Lung (tissue), 12 donors: Measurements from ENCODE around the gene DHODH. TPM values are rescaled to one million over a fixed set of nuclear protein-coding genes. Genes with fewer than 3 reads are reported as not detected.
A peak's percentile ranks its signal among the peaks of the same experiment; 100 is the strongest.

ENCODE experiments used
- ATAC-seq: fragments of 200-7000 bp; cut with Tn5 transposase; one replicate; pipeline ENCODE4 v1.9.1; 2020; ENCODE audit warnings: moderate number of reproducible peaks; ENCODE audit not compliant: insufficient read depth, low FRiP score
- DNase-seq, 3 donors: peaks; one replicate each; pipeline ENCODE4 v3.0.0-alpha.2; 2013 to 2017
- H3K27ac ChIP-seq, 2 donors: one replicate each; pipeline ENCODE4 v1.5.1; 2013; ENCODE audit warnings: mild to moderate bottlenecking in 2 of 2, moderate library complexity in 2 of 2, control low read depth in 1 of 2, inconsistent platforms in 1 of 2, low read depth in 1 of 2, low read length in 1 of 2
- H3K27me3 ChIP-seq, 3 donors: one replicate each; pipeline ENCODE4 v1.5.1; 2013; ENCODE audit warnings: low read length in 2 of 3; ENCODE audit not compliant: control insufficient read depth in 3 of 3, insufficient read depth in 3 of 3
- H3K36me3 ChIP-seq, 4 donors: one replicate each; pipeline ENCODE4 v1.5.1; 2013; ENCODE audit warnings: low read length in 4 of 4, mild to moderate bottlenecking in 1 of 4, moderate library complexity in 1 of 4; ENCODE audit not compliant: control insufficient read depth in 4 of 4, insufficient read depth in 4 of 4
- H3K4me1 ChIP-seq, 5 donors: one replicate each; pipeline ENCODE4 v1.5.1; 2013; ENCODE audit warnings: low read length in 5 of 5, mild to moderate bottlenecking in 2 of 5, moderate library complexity in 1 of 5; ENCODE audit not compliant: control insufficient read depth in 5 of 5, insufficient read depth in 5 of 5
- H3K4me3 ChIP-seq: one replicate; pipeline ENCODE4 v1.5.1; 2013; ENCODE audit warnings: mild to moderate bottlenecking, control low read depth, moderate library complexity
- H3K9ac ChIP-seq, 2 donors: one replicate each; pipeline ENCODE4 v1.5.1; 2013; ENCODE audit warnings: low read length in 2 of 2, control low read depth in 1 of 2; ENCODE audit not compliant: insufficient read depth in 1 of 2
- H3K9me3 ChIP-seq, 4 donors: one replicate each; pipeline ENCODE4 v1.5.1; 2013; ENCODE audit warnings: low read length in 3 of 4, mild to moderate bottlenecking in 1 of 4, moderate library complexity in 1 of 4; ENCODE audit not compliant: control insufficient read depth in 4 of 4, insufficient read depth in 3 of 4
- CTCF ChIP-seq: IDR thresholded peaks from 2 replicates; pipeline ENCODE4 v1.5.1; 2012; ENCODE audit warnings: mild to moderate bottlenecking; ENCODE audit errors: control extremely low read depth, extremely low read depth
- WGBS, 2 donors: extraction: QIAGEN DNeasy Blood & Tissue Kit; methylation state at CpG; one replicate each; pipeline ENCODE4 v1.1.7; 2013; 5-methylcytosine and 5-hydroxymethylcytosine counted together
- polyA plus RNA-seq, 2 donors: library from polyadenylated mRNA; stranded (reverse); fragments of 200-250 nt; gene quantifications; one replicate each; pipeline ENCODE4 v1.2.1, GENCODE V29; 2013
- total RNA-seq, 2 donors: library from RNA; depleted of rRNA in 1 of 2; stranded (reverse); fragments of >200 nt in 1 of 2; gene quantifications; one replicate each; pipeline ENCODE4 v1.2.1, GENCODE V29; 2014 to 2021
- donor health status: control.
- donor health status: control.
- donor health status: Bipolar disorder and iron deficiency.
- donor health status: healthy.
- donor health status: DM: yes; HTN: yes; CAD: no.

The DHODH gene
- total and polyA plus RNA-seq, 4 donors: 8.4 to 14.0 (median 10.1) TPM

- H3K4me3 ChIP-seq: no peak overlapping the region
- no peak overlapping the region for H3K9ac ChIP-seq
- H3K27ac ChIP-seq: peak overlapping the region in 1 of 2 donors; percentile 5
- peaks cover 0 to 11% (median 0%) of the 10 kb centered on the region in 5 donors for H3K4me1 ChIP-seq
- DNase-seq: no peak
- peaks cover 3 to 7% (median 6%) of the 10 kb centered on the region in 4 donors for H3K36me3 ChIP-seq
- no peaks in the 10 kb centered on the region for H3K27me3 ChIP-seq
- H3K9me3 ChIP-seq: no peaks in the 10 kb centered on the region
- ATAC-seq: no peak
- 76 to 79% methylated on average over 9 of the region's 9 CpGs for WGBS, 2 donors
- no peak for TF ChIP-seq CTCF
Observed at GRCh38 chr16:72012607-72013006, 4.1 kb downstream of the DHODH start.

- DNase-seq (no peak), ATAC-seq (no peak)
Observed at GRCh38 chr16:72013389-72013788, 4.8 kb downstream of the DHODH start.

GRCh38 chr16:72013888-72014581, 5.5 kb downstream of the DHODH start:
- Histone ChIP-seq H3K36me3 (peaks cover 3 to 12% (median 12%) of the 10 kb centered on the region in 4 donors), H3K27me3 (no peaks in the 10 kb centered on the region), H3K4me3 (no peak overlapping the region), H3K9me3 (no peaks in the 10 kb centered on the region), H3K4me1 (peaks cover 0 to 13% (median 0%) of the 10 kb centered on the region in 5 donors), H3K27ac (peak overlapping the region; percentile 39 to 69), H3K9ac (no peak overlapping the region)
- DNase-seq: peak in 2 of 3 donors; percentile 16 to 26
- 51 to 57% methylated on average over 15 of the region's 15 CpGs for WGBS, 2 donors
- no peak for TF ChIP-seq CTCF
- no peak for ATAC-seq

More at GRCh38 chr16:72013389-72013788, 4.8 kb downstream of the DHODH start:
- H3K27ac ChIP-seq: peak overlapping the region; percentile 39 to 69
- WGBS, 2 donors: 25 to 42% methylated on average over 5 of the region's 5 CpGs
- no peaks in the 10 kb centered on the region for H3K27me3 ChIP-seq
- no peak overlapping the region for H3K4me3 ChIP-seq
- no peak overlapping the region for H3K9ac ChIP-seq
- no peaks in the 10 kb centered on the region for H3K9me3 ChIP-seq
- TF ChIP-seq CTCF: no peak
- peaks cover 0 to 13% (median 0%) of the 10 kb centered on the region in 5 donors for H3K4me1 ChIP-seq
- H3K36me3 ChIP-seq: peaks cover 3 to 10% (median 9%) of the 10 kb centered on the region in 4 donors
